Right lobe of liver (tissue), 4 donors: Measurements from ENCODE around the gene CPOX.

Source experiments
- CTCF ChIP-seq, 4 donors: fragments of 200-600 bp in 3 of 4; fragments of 450-650 bp in 1 of 4; IDR thresholded peaks; one replicate each; pipeline versions ENCODE4 v1.5.1 to v1.8.0; 2016 to 2022; ENCODE audit warnings: antibody characterized with exemption in 4 of 4, mild to moderate bottlenecking in 2 of 4
- POLR2A ChIP-seq: fragments of 450-650 bp; IDR thresholded peaks from one replicate; pipeline ENCODE4 v1.6.1; 2017; ENCODE audit warnings: antibody characterized with exemption, mild to moderate bottlenecking
- donor health status: DM: no; HTN: no; CAD: no.
- donor health status: DM: no; HTN: no; CAD: no.
- donor health status: DM: no; HTN: yes; CAD: no.

GRCh38 chr3:98608029-98608428 is 14.6 kb upstream of the CPOX start:
- no peak for TF ChIP-seq POLR2A
- TF ChIP-seq CTCF (IDR thresholded peaks at IDR 0.05): no peak
